ENCODE results near the gene LRRFIP2. TPM values are rescaled to one million over a fixed set of nuclear protein-coding genes. Genes with fewer than 3 reads are reported as not detected.

Gene LRRFIP2
- total and polyA plus RNA-seq, 11 donors = 67.7 to 161 (median 112) TPM

GRCh38 chr3:37094636-37095035 lies 79.7 kb downstream of the LRRFIP2 start:
- Histone ChIP-seq H3K27ac (no peak overlapping the region), H3K4me3 (no peak overlapping the region), H3K36me3 (peaks cover 0 to 62% (median 45%) of the 10 kb centered on the region in 9 donors), H3K4me1 (peaks cover 0 to 37% (median 19%) of the 10 kb centered on the region in 12 donors), H3K27me3 (no peaks in the 10 kb centered on the region), H3K9me3 (no peaks in the 10 kb centered on the region)
- no peak for TF ChIP-seq POLR2A (IDR thresholded peaks at IDR 0.05)
- TF ChIP-seq CTCF (IDR thresholded peaks at IDR 0.05) = no peak
- DNase-seq (no peak), ATAC-seq (no peak)
- WGBS, 4 donors = 79 to 85% (median 81%) methylated on average over 3 of the region's 3 CpGs
- intact Hi-C loops (cut with DNase I) = loop anchor here in 4 of 10 donors (5.0 to 10.0 kb wide), 3 partner anchors 37 to 120 kb away; partner anchors contain the start of genes EPM2AIP1 (in 1 of the 4) and MLH1 (in 1 of the 4)

- no peak for ATAC-seq
- Histone ChIP-seq H3K27me3 (no peaks in the 10 kb centered on the region), H3K4me1 (peaks cover 0 to 37% (median 19%) of the 10 kb centered on the region in 12 donors), H3K27ac (no peak overlapping the region), H3K9me3 (no peaks in the 10 kb centered on the region), H3K36me3 (peaks cover 0 to 72% (median 55%) of the 10 kb centered on the region in 9 donors), H3K4me3 (no peak overlapping the region)
- intact Hi-C loops (cut with DNase I) = loop anchor here in 4 of 10 donors (5.0 to 10.0 kb wide), 3 partner anchors 36 to 121 kb away; partner anchors contain the start of genes EPM2AIP1 (in 1 of the 4) and MLH1 (in 1 of the 4)
- WGBS, 4 donors = 95 to 97% (median 96%) methylated on average over 2 of the region's 2 CpGs
- TF ChIP-seq POLR2A (IDR thresholded peaks at IDR 0.05) (no peak), CTCF (IDR thresholded peaks at IDR 0.05) (no peak)
- DNase-seq = no peak
Measured at GRCh38 chr3:37093481-37093880, 80.9 kb downstream of the LRRFIP2 start.

- intact Hi-C loops (cut with DNase I) = loop anchor here in 4 of 10 donors (5.0 to 10.0 kb wide), 3 partner anchors 35 to 122 kb away; partner anchors contain the start of genes EPM2AIP1 (in 1 of the 4) and MLH1 (in 1 of the 4)
- WGBS, 4 donors = 94 to 99% (median 98%) methylated on average over 3 of the region's 3 CpGs
- Histone ChIP-seq H3K4me1 (peaks cover 0 to 31% (median 14%) of the 10 kb centered on the region in 12 donors), H3K9me3 (no peaks in the 10 kb centered on the region), H3K36me3 (peaks cover 0 to 81% (median 65%) of the 10 kb centered on the region in 9 donors), H3K27ac (peak overlapping the region in 2 of 12 donors; percentile 21 to 24), H3K4me3 (no peak overlapping the region), H3K27me3 (no peaks in the 10 kb centered on the region)
- ATAC-seq (peak in 3 of 4 donors; percentile 29 to 65 (median 58)), DNase-seq (no peak)
- TF ChIP-seq CTCF (IDR thresholded peaks at IDR 0.05) (no peak), POLR2A (IDR thresholded peaks at IDR 0.05) (no peak)
Measured at GRCh38 chr3:37092484-37092883, 81.9 kb downstream of the LRRFIP2 start.

GRCh38 chr3:37087870-37088269 lies 86.5 kb downstream of the LRRFIP2 start:
- Histone ChIP-seq H3K4me1 (peaks cover 0 to 14% (median 0%) of the 10 kb centered on the region in 12 donors), H3K36me3 (peaks cover 0 to 81% (median 58%) of the 10 kb centered on the region in 9 donors), H3K9me3 (no peaks in the 10 kb centered on the region), H3K4me3 (no peak overlapping the region), H3K27ac (no peak overlapping the region), H3K27me3 (no peaks in the 10 kb centered on the region)
- ATAC-seq = no peak
- intact Hi-C loops (cut with DNase I) = no loop called here
- 94 to 96% (median 95%) methylated on average over 2 of the region's 2 CpGs for WGBS, 4 donors
- no peak for DNase-seq
- TF ChIP-seq POLR2A (IDR thresholded peaks at IDR 0.05) = no peak
- TF ChIP-seq CTCF (IDR thresholded peaks at IDR 0.05) = no peak

All from heart left ventricle (tissue), 16 donors.